Liver (tissue), 3 donors: ENCODE measurements around the gene HS6ST3.

Experiments
- GABPA ChIP-seq, 2 donors: IDR thresholded peaks in 1 of 2; conservative IDR thresholded peaks in 1 of 2; 2 replicates each; pipeline ENCODE4 v1.6.1; 2016; ENCODE audit warnings: antibody characterized with exemption in 2 of 2, mild to moderate bottlenecking in 1 of 2, moderate library complexity in 1 of 2
- RAD21 ChIP-seq, 2 donors: IDR thresholded peaks; 2 replicates each; pipeline ENCODE4 v1.6.1; 2016; ENCODE audit warnings: antibody characterized with exemption in 2 of 2, mild to moderate bottlenecking in 2 of 2
- RXRA ChIP-seq, 2 donors: IDR thresholded peaks; 2 replicates each; pipeline ENCODE4 v1.6.1; 2017 to 2018; ENCODE audit warnings: antibody characterized with exemption in 2 of 2, mild to moderate bottlenecking in 1 of 2
- SP1 ChIP-seq: IDR thresholded peaks from 2 replicates; pipeline ENCODE4 v1.6.1; 2018; ENCODE audit warnings: antibody characterized with exemption, mild to moderate bottlenecking
- TF ChIP-seq, protein P1 (sequence below): fragments of 150-350 bp; IDR thresholded peaks from 2 replicates; pipeline ENCODE4 v1.5.1; 2017; ENCODE audit warnings: improper control_type of control experiment, low read depth, low read length; ENCODE audit not compliant: missing input control
- donor health status: healthy.
- donor health status: healthy.

DNA sequence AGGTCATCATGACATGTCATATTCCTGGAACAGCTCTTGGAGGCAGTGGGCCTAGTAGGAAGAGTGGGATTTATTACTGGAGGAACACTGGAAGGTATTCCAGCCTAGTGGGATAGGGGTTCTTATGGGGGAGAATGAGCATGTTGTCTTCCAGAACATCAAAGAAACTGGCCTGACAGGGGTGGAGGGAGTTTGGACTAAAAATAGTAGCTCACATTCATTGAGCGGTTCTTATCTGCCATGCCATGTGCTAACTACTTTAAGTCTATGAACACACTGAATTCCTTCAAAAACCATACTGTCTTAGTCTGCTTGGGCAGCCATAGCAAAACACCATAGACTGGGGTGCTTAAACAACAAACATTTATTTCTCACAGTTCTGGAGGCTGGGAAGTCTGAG lies 413.6 kb downstream of the HS6ST3 start:
- TF ChIP-seq, protein P1, sequence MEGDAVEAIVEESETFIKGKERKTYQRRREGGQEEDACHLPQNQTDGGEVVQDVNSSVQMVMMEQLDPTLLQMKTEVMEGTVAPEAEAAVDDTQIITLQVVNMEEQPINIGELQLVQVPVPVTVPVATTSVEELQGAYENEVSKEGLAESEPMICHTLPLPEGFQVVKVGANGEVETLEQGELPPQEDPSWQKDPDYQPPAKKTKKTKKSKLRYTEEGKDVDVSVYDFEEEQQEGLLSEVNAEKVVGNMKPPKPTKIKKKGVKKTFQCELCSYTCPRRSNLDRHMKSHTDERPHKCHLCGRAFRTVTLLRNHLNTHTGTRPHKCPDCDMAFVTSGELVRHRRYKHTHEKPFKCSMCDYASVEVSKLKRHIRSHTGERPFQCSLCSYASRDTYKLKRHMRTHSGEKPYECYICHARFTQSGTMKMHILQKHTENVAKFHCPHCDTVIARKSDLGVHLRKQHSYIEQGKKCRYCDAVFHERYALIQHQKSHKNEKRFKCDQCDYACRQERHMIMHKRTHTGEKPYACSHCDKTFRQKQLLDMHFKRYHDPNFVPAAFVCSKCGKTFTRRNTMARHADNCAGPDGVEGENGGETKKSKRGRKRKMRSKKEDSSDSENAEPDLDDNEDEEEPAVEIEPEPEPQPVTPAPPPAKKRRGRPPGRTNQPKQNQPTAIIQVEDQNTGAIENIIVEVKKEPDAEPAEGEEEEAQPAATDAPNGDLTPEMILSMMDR = no peak
- no peak for TF ChIP-seq RAD21 (IDR thresholded peaks at IDR 0.05)
- no peak for TF ChIP-seq RXRA (IDR thresholded peaks at IDR 0.05)
- no peak for TF ChIP-seq SP1
- TF ChIP-seq GABPA (IDR thresholded peaks at IDR 0.05 in 1 of 2, conservative IDR thresholded peaks at IDR 0.05 in 1 of 2) = no peak
